ENCODE measurements around the gene OR4K1.

DNA sequence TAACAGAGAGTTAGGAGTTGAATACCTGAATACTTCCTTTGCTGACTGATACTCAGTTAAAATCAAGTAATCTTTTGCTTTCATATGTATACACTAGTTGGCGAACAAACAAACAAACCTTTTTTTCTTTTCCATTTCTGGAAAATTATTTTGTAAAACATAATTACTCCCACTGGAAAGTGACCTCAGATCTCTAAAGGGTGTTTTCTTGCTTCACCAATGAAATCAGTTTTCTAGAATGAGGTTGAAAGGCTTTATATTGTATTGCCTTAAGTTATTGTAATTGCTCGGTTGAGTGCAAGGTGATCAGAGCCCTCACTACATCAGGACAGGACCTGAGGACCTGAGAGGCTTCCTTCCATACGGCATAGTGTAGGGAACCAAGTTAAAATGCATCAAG is at the start of gene OR4K1:
- no peak for TF ChIP-seq CTCF (IDR thresholded peaks at IDR 0.05)
- no peak for TF ChIP-seq POLR2A (IDR thresholded peaks at IDR 0.05)
